Measurements from ENCODE around the gene TXNL4B. TPM values are rescaled to one million over a fixed set of nuclear protein-coding genes. Genes with fewer than 3 reads are reported as not detected.

Gene TXNL4B
- total and polyA plus RNA-seq, 4 donors = 5.0 to 11.6 (median 7.5) TPM

GRCh38 chr16:72123426-72123825 lies 30.0 kb upstream of the TXNL4B start:
- no peak overlapping the region for H3K9ac ChIP-seq (ENCODE audit: low read depth in 1 of 2, low read length in 2 of 2)
- H3K9me3 ChIP-seq (ENCODE audit: control insufficient read depth in 4 of 4, low read length in 3 of 4) = no peaks in the 10 kb centered on the region
- no peak overlapping the region for H3K4me3 ChIP-seq (ENCODE audit: low read depth in 1 of 3, low read length in 3 of 3)
- no peaks in the 10 kb centered on the region for H3K36me3 ChIP-seq (ENCODE audit: control insufficient read depth in 4 of 4, insufficient read depth in 3 of 4, low read depth in 1 of 4, low read length in 3 of 4)
- TF ChIP-seq MAX (IDR thresholded peaks at IDR 0.05) = no peak
- no peak for TF ChIP-seq EGR1 (IDR thresholded peaks at IDR 0.05; ENCODE audit: low read depth in 2 of 2)
- peaks cover 0 to 7% (median 5%) of the 10 kb centered on the region in 4 donors for H3K4me1 ChIP-seq (ENCODE audit: control insufficient read depth in 4 of 4, insufficient read depth in 4 of 4, low read length in 3 of 4)
- H3K27me3 ChIP-seq (ENCODE audit: control insufficient read depth in 4 of 4, insufficient read depth in 4 of 4, low read length in 3 of 4) = no peaks in the 10 kb centered on the region
- WGBS = 76% methylated on average over 8 of the region's 8 CpGs
- DNase-seq (ENCODE audit: low spot score) = no peak
- H3K27ac ChIP-seq (ENCODE audit: low read depth in 1 of 2, low read length in 2 of 2) = no peak overlapping the region

- no peaks in the 10 kb centered on the region for H3K36me3 ChIP-seq (ENCODE audit: control insufficient read depth in 4 of 4, insufficient read depth in 3 of 4, low read depth in 1 of 4, low read length in 3 of 4)
- H3K27ac ChIP-seq (ENCODE audit: low read depth in 1 of 2, low read length in 2 of 2) = no peak overlapping the region
- H3K27me3 ChIP-seq (ENCODE audit: control insufficient read depth in 4 of 4, insufficient read depth in 4 of 4, low read length in 3 of 4) = no peaks in the 10 kb centered on the region
- no peaks in the 10 kb centered on the region for H3K9me3 ChIP-seq (ENCODE audit: control insufficient read depth in 4 of 4, low read length in 3 of 4)
- no peak overlapping the region for H3K9ac ChIP-seq (ENCODE audit: low read depth in 1 of 2, low read length in 2 of 2)
- H3K4me1 ChIP-seq (ENCODE audit: control insufficient read depth in 4 of 4, insufficient read depth in 4 of 4, low read length in 3 of 4) = peaks cover 0 to 7% (median 5%) of the 10 kb centered on the region in 4 donors
- no peak overlapping the region for H3K4me3 ChIP-seq (ENCODE audit: low read depth in 1 of 3, low read length in 3 of 3)
- no peak for TF ChIP-seq FOXA1 (IDR thresholded peaks at IDR 0.05)
- no peak for TF ChIP-seq YY1 (IDR thresholded peaks at IDR 0.05)
- TF ChIP-seq NR2F2 (IDR thresholded peaks at IDR 0.05) = no peak
- no peak for TF ChIP-seq ZBTB33 (IDR thresholded peaks at IDR 0.05)
- TF ChIP-seq JUND (IDR thresholded peaks at IDR 0.05) = no peak
- no peak for TF ChIP-seq RXRA (IDR thresholded peaks at IDR 0.05)
- no peak for TF ChIP-seq TAF1 (conservative IDR thresholded peaks at IDR 0.05)
- no peak for TF ChIP-seq REST (IDR thresholded peaks at IDR 0.05)
- TF ChIP-seq SP1 (IDR thresholded peaks at IDR 0.05) = no peak
- no peak for TF ChIP-seq HNF4A (conservative IDR thresholded peaks at IDR 0.05)
- no peak for TF ChIP-seq EGR1 (IDR thresholded peaks at IDR 0.05; ENCODE audit: low read depth in 2 of 2)
- no peak for TF ChIP-seq RAD21 (IDR thresholded peaks at IDR 0.05)
- no peak for TF ChIP-seq HNF4G (IDR thresholded peaks at IDR 0.05)
- no peak for TF ChIP-seq MAX (IDR thresholded peaks at IDR 0.05)
- no peak for TF ChIP-seq GABPA (IDR thresholded peaks at IDR 0.05 in 1 of 2, conservative IDR thresholded peaks at IDR 0.05 in 1 of 2)
- no peak for TF ChIP-seq ATF3 (IDR thresholded peaks at IDR 0.05)
- WGBS = 87% methylated on average over 11 of the region's 11 CpGs
- DNase-seq (ENCODE audit: low spot score) = no peak
Measured at GRCh38 chr16:72122916-72123315, 29.5 kb upstream of the TXNL4B start.
